ENCODE data around the gene PGRMC2. TPM values are rescaled to one million over a fixed set of nuclear protein-coding genes. Genes with fewer than 3 reads are reported as not detected.

Gene PGRMC2
- total RNA-seq, 1 experiment from 2014 or later: 73.1 TPM

GRCh38 chr4:128234836-128235235 is 52.8 kb downstream of the PGRMC2 start:
- Histone ChIP-seq H3K27me3 (replicated peaks; ENCODE audit: control insufficient read depth, insufficient read depth, low read length) (no peaks in the 10 kb centered on the region), H3K36me3 (ENCODE audit: control insufficient read depth, insufficient read depth, low read length) (no peaks in the 10 kb centered on the region), H3K9me3 (peaks cover 3% of the 10 kb centered on the region; the same call in 1 of the 2 replicates), H3K4me1 (no peaks in the 10 kb centered on the region), H3K4me3 (ENCODE audit: low read depth, low read length) (no peak overlapping the region)
- no peak for DNase-seq
- Mint-ChIP-seq H3K27me3 (ENCODE audit: insufficient read depth, unreplicated experiment) (no peaks in the 10 kb centered on the region), H3K4me3 (ENCODE audit: unreplicated experiment) (no peak overlapping the region), H3K4me1 (ENCODE audit: low read depth, unreplicated experiment) (no peaks in the 10 kb centered on the region), H3K9me3 (ENCODE audit: unreplicated experiment) (peaks cover 9% of the 10 kb centered on the region), H3K36me3 (ENCODE audit: insufficient read depth, unreplicated experiment) (no peaks in the 10 kb centered on the region), H3K27ac (ENCODE audit: unreplicated experiment) (no peak overlapping the region)
- ChIA-PET POLR2A (no interaction called here), CTCF (no interaction called here)
- intact Hi-C loops (cut with micrococcal nuclease; ENCODE audit: unreplicated experiment): no loop called here
- no peak for TF ChIP-seq CTCF (IDR thresholded peaks at IDR 0.05; ENCODE audit: insufficient read depth in 1 of 2, low read depth in 1 of 2, low read length in 1 of 2, severe bottlenecking in 1 of 2, unreplicated experiment in 1 of 2)
- no TSS peak for BruUV-seq (replicated peaks)

- TF ChIP-seq CTCF (IDR thresholded peaks at IDR 0.05; ENCODE audit: insufficient read depth in 1 of 2, low read depth in 1 of 2, low read length in 1 of 2, severe bottlenecking in 1 of 2, unreplicated experiment in 1 of 2): no peak
- peaks cover 9% of the 10 kb centered on the region for H3K9me3 Mint-ChIP-seq (ENCODE audit: unreplicated experiment)
- Histone ChIP-seq H3K9me3 (peaks cover 3% of the 10 kb centered on the region; the same call in 1 of the 2 replicates), H3K36me3 (ENCODE audit: control insufficient read depth, insufficient read depth, low read length) (no peaks in the 10 kb centered on the region), H3K4me3 (ENCODE audit: low read depth, low read length) (no peak overlapping the region), H3K27me3 (replicated peaks; ENCODE audit: control insufficient read depth, insufficient read depth, low read length) (no peaks in the 10 kb centered on the region), H3K4me1 (no peaks in the 10 kb centered on the region)
- DNase-seq: no peak
- H3K27ac Mint-ChIP-seq (ENCODE audit: unreplicated experiment): no peak overlapping the region
- intact Hi-C loops (cut with micrococcal nuclease; ENCODE audit: unreplicated experiment): no loop called here
- H3K27me3 Mint-ChIP-seq (ENCODE audit: insufficient read depth, unreplicated experiment): no peaks in the 10 kb centered on the region
- H3K4me1 Mint-ChIP-seq (ENCODE audit: low read depth, unreplicated experiment): peaks cover 5% of the 10 kb centered on the region
- no peaks in the 10 kb centered on the region for H3K36me3 Mint-ChIP-seq (ENCODE audit: insufficient read depth, unreplicated experiment)
- no peak overlapping the region for H3K4me3 Mint-ChIP-seq (ENCODE audit: unreplicated experiment)
- no TSS peak for BruUV-seq (replicated peaks)
- POLR2A ChIA-PET: no interaction called here
- CTCF ChIA-PET: no interaction called here
These were observed 54.9 kb downstream of the PGRMC2 start for GRCh38 chr4:128232719-128233118.

- Mint-ChIP-seq H3K9me3 (ENCODE audit: unreplicated experiment) (no peaks in the 10 kb centered on the region), H3K4me1 (ENCODE audit: low read depth, unreplicated experiment) (peaks cover 7% of the 10 kb centered on the region), H3K36me3 (ENCODE audit: insufficient read depth, unreplicated experiment) (no peaks in the 10 kb centered on the region), H3K27ac (ENCODE audit: unreplicated experiment) (no peak overlapping the region), H3K4me3 (ENCODE audit: unreplicated experiment) (no peak overlapping the region), H3K27me3 (ENCODE audit: insufficient read depth, unreplicated experiment) (no peaks in the 10 kb centered on the region)
- intact Hi-C loops (cut with micrococcal nuclease; ENCODE audit: unreplicated experiment): loop anchor here (10.0 kb wide), 1 partner anchor 196 kb away; no protein-coding TSS in a partner anchor
- H3K36me3 ChIP-seq (ENCODE audit: control insufficient read depth, insufficient read depth, low read length): no peaks in the 10 kb centered on the region
- no peaks in the 10 kb centered on the region for H3K27me3 ChIP-seq (replicated peaks; ENCODE audit: control insufficient read depth, insufficient read depth, low read length)
- no peak for DNase-seq
- POLR2A ChIA-PET: no interaction called here
- CTCF ChIA-PET: no interaction called here
- no peak overlapping the region for H3K4me3 ChIP-seq (ENCODE audit: low read depth, low read length)
- BruUV-seq (replicated peaks): no TSS peak
- TF ChIP-seq CTCF (IDR thresholded peaks at IDR 0.05; ENCODE audit: insufficient read depth in 1 of 2, low read depth in 1 of 2, low read length in 1 of 2, severe bottlenecking in 1 of 2, unreplicated experiment in 1 of 2): no peak
- H3K9me3 ChIP-seq: no peaks in the 10 kb centered on the region
- H3K4me1 ChIP-seq: no peaks in the 10 kb centered on the region
These were observed 58.5 kb downstream of the PGRMC2 start for GRCh38 chr4:128228845-128229795.

All from Caco-2 (cell line).